Measurements from ENCODE around the gene DHRS3.
"Not testable (repeated sequence)": the region's sequence is repeated elsewhere in the genome, so short reads cannot be mapped to it uniquely, and the experiment has no call there.

Gene DHRS3

DNA sequence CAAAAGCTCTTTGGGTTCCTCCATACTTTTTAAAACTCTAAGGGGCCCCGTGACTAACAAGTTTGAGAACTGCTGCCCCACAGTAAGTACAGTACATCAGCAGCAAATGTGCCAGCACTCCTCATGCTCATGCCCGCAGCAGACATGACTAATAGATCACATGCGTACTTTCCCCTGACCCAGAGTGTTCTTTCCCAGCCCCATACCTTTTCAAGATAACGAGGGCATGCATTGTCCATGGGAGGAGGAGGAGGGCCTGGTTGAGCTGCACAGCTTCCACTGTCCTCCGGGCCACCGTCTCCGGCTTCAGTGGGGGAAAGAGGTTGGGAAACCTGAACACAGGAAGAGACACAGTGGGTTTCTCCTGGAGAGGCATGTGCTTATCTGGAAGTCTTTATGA lies 45.5 kb downstream of the DHRS3 start:
- Histone ChIP-seq H3K27me3 (ENCODE audit: control insufficient read depth in 5 of 5, insufficient read depth in 4 of 5, low read length in 5 of 5) (no peaks in the 10 kb centered on the region), H3K4me3 (ENCODE audit: low read depth in 1 of 5, low read length in 5 of 5) (peak overlapping the region in 1 of 5 donors; percentile 7), H3K36me3 (ENCODE audit: control insufficient read depth in 5 of 5, insufficient read depth in 5 of 5, low read length in 5 of 5) (peaks cover 2 to 84% (median 81%) of the 10 kb centered on the region in 5 donors), H3K4me1 (ENCODE audit: control insufficient read depth in 5 of 5, insufficient read depth in 5 of 5, low read length in 5 of 5) (peaks cover 6 to 16% (median 12%) of the 10 kb centered on the region in 5 donors), H3K27ac (ENCODE audit: low read depth, low read length) (peak overlapping the region; percentile 80), H3K9me3 (ENCODE audit: control insufficient read depth in 5 of 5, low read length in 5 of 5) (no peaks in the 10 kb centered on the region), H3K9ac (ENCODE audit: low read length in 5 of 5) (peak overlapping the region in 1 of 5 donors; percentile 9)

DNA sequence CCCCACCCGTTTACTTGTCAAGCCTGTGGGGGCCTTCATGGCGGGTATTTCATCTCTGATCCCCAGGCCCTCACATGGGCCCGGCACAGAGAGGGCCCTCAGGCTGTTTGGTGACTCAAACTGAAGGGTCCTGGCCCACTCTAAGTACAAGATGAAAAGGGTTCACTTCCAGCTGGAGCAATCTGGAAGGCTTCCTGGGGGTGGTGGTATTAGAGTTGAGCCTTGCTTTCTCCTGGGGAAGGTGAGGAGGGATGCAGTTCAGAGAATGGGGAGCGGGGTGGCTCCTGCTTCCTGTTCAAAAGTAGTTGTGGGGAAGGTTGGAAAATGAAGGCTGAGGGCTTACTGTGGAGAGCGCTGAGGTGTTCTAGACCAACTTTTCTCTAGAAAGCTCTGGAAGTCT lies 47.7 kb downstream of the DHRS3 start:
- Histone ChIP-seq H3K4me3 (ENCODE audit: low read depth in 1 of 5, low read length in 5 of 5) (no peak overlapping the region), H3K27me3 (ENCODE audit: control insufficient read depth in 5 of 5, insufficient read depth in 4 of 5, low read length in 5 of 5) (no peaks in the 10 kb centered on the region), H3K36me3 (ENCODE audit: control insufficient read depth in 5 of 5, insufficient read depth in 5 of 5, low read length in 5 of 5) (peaks cover 0 to 86% (median 81%) of the 10 kb centered on the region in 5 donors), H3K9me3 (ENCODE audit: control insufficient read depth in 5 of 5, low read length in 5 of 5) (no peaks in the 10 kb centered on the region), H3K27ac (ENCODE audit: low read depth, low read length) (peak overlapping the region; percentile 23), H3K9ac (ENCODE audit: low read length in 5 of 5) (no peak overlapping the region), H3K4me1 (ENCODE audit: control insufficient read depth in 5 of 5, insufficient read depth in 5 of 5, low read length in 5 of 5) (peaks cover 6 to 19% (median 15%) of the 10 kb centered on the region in 5 donors)

DNA sequence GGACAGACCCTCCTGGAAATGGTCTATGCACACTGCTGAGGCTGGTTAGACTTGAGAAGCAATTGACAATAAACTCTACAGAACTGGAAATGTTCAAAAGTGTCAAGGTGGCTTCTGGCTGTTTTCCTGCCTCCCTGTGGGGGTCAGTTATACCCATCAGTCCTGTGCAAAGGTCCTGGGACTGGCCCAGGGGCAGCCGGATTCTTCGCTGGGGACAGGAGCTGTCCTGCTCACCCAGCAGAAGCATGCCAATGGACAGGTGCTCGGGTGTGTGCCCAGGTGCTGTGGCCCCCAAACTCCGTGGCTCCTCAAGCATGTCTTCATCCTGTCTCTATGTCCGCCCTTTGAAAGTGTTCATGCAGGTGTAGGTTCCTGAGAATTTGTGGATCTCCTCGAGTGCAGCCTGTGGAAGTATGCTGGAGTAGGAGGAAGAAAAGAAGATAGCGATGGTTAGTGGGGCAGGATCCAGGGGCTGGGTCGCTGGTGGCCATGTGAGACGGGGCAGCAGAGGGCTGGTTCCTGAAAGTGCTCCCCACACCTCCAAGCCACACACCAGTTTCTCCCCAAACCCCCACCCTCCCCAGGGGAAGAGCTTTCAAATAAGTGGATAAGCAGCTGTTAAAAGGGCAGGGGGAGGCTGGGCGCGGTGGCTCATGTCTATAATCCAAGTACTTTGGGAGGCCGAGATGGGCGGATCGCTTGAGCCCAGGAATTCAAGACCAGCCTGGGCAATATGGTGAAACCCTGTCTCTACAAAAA lies 49.8 kb downstream of the DHRS3 start:
- peak overlapping the region in 1 of 5 donors; percentile 13 for H3K9ac ChIP-seq (ENCODE audit: low read length in 5 of 5)
- H3K9me3 ChIP-seq (ENCODE audit: control insufficient read depth in 5 of 5, low read length in 5 of 5): peaks cover 0 to 18% (median 12%) of the 10 kb centered on the region in 5 donors
- H3K27ac ChIP-seq (ENCODE audit: low read depth, low read length): no peak overlapping the region
- H3K4me1 ChIP-seq (ENCODE audit: control insufficient read depth in 5 of 5, insufficient read depth in 5 of 5, low read length in 5 of 5): peaks cover 3 to 18% (median 17%) of the 10 kb centered on the region in 5 donors
- no peaks in the 10 kb centered on the region for H3K27me3 ChIP-seq (ENCODE audit: control insufficient read depth in 5 of 5, insufficient read depth in 4 of 5, low read length in 5 of 5)
- no peak overlapping the region for H3K4me3 ChIP-seq (ENCODE audit: low read depth in 1 of 5, low read length in 5 of 5)
- H3K36me3 ChIP-seq (ENCODE audit: control insufficient read depth in 5 of 5, insufficient read depth in 5 of 5, low read length in 5 of 5): peaks cover 0 to 66% (median 62%) of the 10 kb centered on the region in 5 donors

GRCh38 chr1:12567288-12567819 lies 50.7 kb downstream of the DHRS3 start:
- H3K27me3 ChIP-seq (ENCODE audit: control insufficient read depth in 5 of 5, insufficient read depth in 4 of 5, low read length in 5 of 5): no peaks in the 10 kb centered on the region
- peaks cover 0 to 57% (median 53%) of the 10 kb centered on the region in 5 donors for H3K36me3 ChIP-seq (ENCODE audit: control insufficient read depth in 5 of 5, insufficient read depth in 5 of 5, low read length in 5 of 5)
- peak overlapping the region; percentile 37 for H3K27ac ChIP-seq (ENCODE audit: low read depth, low read length)
- H3K9ac ChIP-seq (ENCODE audit: low read length in 5 of 5): no peak overlapping the region
- H3K4me1 ChIP-seq (ENCODE audit: control insufficient read depth in 5 of 5, insufficient read depth in 5 of 5, low read length in 5 of 5): peaks cover 0 to 11% (median 11%) of the 10 kb centered on the region in 5 donors
- no peak overlapping the region for H3K4me3 ChIP-seq (ENCODE audit: low read depth in 1 of 5, low read length in 5 of 5)
- H3K9me3 ChIP-seq (ENCODE audit: control insufficient read depth in 5 of 5, low read length in 5 of 5): peaks cover 5 to 26% (median 21%) of the 10 kb centered on the region in 5 donors

DNA sequence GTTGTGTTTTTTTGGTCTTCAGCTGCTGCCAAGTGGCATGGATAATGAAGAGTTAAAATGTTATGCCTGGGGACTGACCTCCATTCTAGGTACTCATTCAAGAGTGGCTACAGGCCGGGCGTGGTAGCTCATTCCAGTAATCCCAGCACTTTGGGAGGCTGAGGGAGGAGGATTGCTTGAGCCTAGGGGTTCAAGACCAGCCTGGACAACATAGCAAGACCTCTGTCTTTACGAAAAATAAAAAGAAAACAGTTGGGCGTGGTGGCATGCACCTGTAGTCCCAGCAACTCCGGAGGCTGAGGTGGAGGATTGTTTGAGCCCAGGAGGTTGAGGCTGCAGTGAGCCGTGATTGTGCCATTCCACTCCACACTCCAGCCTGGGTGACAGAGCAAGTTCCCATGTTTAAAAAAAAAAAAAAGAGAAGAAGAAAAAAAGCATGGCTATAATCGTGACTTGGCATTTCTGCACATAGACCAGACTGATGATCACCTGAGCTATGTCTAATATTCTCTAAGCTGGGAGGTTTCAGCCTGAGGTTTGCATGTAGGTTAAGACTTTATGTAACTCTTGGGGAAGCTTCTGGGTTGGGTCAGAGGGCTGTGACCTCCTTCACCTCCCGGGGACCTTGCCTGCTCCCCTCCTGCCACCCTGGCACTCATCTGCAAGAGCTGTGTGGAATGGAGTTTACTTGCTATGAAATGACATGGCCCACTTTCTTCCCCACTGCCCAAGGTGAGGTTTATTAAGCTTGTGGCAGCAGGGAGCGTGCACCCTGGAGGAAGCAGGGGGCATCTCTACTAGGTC lies 51.3 kb downstream of the DHRS3 start:
- Histone ChIP-seq H3K36me3 (ENCODE audit: control insufficient read depth in 5 of 5, insufficient read depth in 5 of 5, low read length in 5 of 5) (peaks cover 0 to 51% (median 47%) of the 10 kb centered on the region in 5 donors), H3K27me3 (ENCODE audit: control insufficient read depth in 5 of 5, insufficient read depth in 4 of 5, low read length in 5 of 5) (no peaks in the 10 kb centered on the region), H3K9me3 (ENCODE audit: control insufficient read depth in 5 of 5, low read length in 5 of 5) (peaks cover 5 to 28% (median 24%) of the 10 kb centered on the region in 5 donors), H3K27ac (ENCODE audit: low read depth, low read length) (peak overlapping the region; percentile 37), H3K9ac (ENCODE audit: low read length in 5 of 5) (no peak overlapping the region), H3K4me3 (ENCODE audit: low read depth in 1 of 5, low read length in 5 of 5) (no peak overlapping the region), H3K4me1 (ENCODE audit: control insufficient read depth in 5 of 5, insufficient read depth in 5 of 5, low read length in 5 of 5) (peaks cover 0 to 11% (median 11%) of the 10 kb centered on the region in 5 donors)

DNA sequence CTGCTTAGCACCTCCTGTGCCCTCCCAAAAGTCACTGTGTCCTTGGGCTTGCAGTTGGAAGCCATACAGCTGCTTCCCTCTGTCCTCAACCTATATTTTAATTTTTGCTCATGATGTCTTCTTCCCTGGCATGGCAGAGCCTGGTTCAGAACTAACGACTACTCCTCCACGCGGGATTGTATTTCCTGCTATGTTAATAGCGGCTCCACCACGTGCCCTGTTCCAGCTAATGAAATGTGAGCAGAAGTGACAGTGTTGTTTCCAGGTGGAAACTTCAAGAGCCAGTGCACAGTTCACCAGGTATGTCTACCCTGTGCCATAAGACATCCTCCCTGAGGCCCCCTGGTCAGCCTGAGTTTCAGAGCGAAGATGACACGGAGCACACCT lies 52.1 kb downstream of the DHRS3 start:
- Histone ChIP-seq H3K4me3 (ENCODE audit: low read depth in 1 of 5, low read length in 5 of 5) (no peak overlapping the region), H3K9me3 (ENCODE audit: control insufficient read depth in 5 of 5, low read length in 5 of 5) (peaks cover 5 to 28% (median 24%) of the 10 kb centered on the region in 5 donors), H3K27ac (ENCODE audit: low read depth, low read length) (peak overlapping the region; percentile 46), H3K9ac (ENCODE audit: low read length in 5 of 5) (no peak overlapping the region), H3K4me1 (ENCODE audit: control insufficient read depth in 5 of 5, insufficient read depth in 5 of 5, low read length in 5 of 5) (peaks cover 4 to 11% (median 11%) of the 10 kb centered on the region in 5 donors), H3K36me3 (ENCODE audit: control insufficient read depth in 5 of 5, insufficient read depth in 5 of 5, low read length in 5 of 5) (peaks cover 0 to 44% (median 42%) of the 10 kb centered on the region in 5 donors), H3K27me3 (ENCODE audit: control insufficient read depth in 5 of 5, insufficient read depth in 4 of 5, low read length in 5 of 5) (peaks cover 0 to 2% (median 0%) of the 10 kb centered on the region in 5 donors)

GRCh38 chr1:12565094-12565965 lies 52.7 kb downstream of the DHRS3 start:
- peaks cover 0 to 38% (median 36%) of the 10 kb centered on the region in 5 donors for H3K36me3 ChIP-seq (ENCODE audit: control insufficient read depth in 5 of 5, insufficient read depth in 5 of 5, low read length in 5 of 5)
- peaks cover 5 to 28% (median 24%) of the 10 kb centered on the region in 5 donors for H3K9me3 ChIP-seq (ENCODE audit: control insufficient read depth in 5 of 5, low read length in 5 of 5)
- H3K4me1 ChIP-seq (ENCODE audit: control insufficient read depth in 5 of 5, insufficient read depth in 5 of 5, low read length in 5 of 5): peaks cover 4 to 11% (median 11%) of the 10 kb centered on the region in 5 donors
- no peak overlapping the region for H3K9ac ChIP-seq (ENCODE audit: low read length in 5 of 5)
- H3K27ac ChIP-seq (ENCODE audit: low read depth, low read length): peak overlapping the region; percentile 46
- peaks cover 0 to 2% (median 0%) of the 10 kb centered on the region in 5 donors for H3K27me3 ChIP-seq (ENCODE audit: control insufficient read depth in 5 of 5, insufficient read depth in 4 of 5, low read length in 5 of 5)
- no peak overlapping the region for H3K4me3 ChIP-seq (ENCODE audit: low read depth in 1 of 5, low read length in 5 of 5)

- not testable (repeated sequence) for H3K4me3 ChIP-seq (ENCODE audit: low read depth in 1 of 5, low read length in 5 of 5); H3K9ac ChIP-seq (ENCODE audit: low read length in 5 of 5); H3K27me3 ChIP-seq (ENCODE audit: control insufficient read depth in 5 of 5, insufficient read depth in 4 of 5, low read length in 5 of 5)
- Histone ChIP-seq H3K27ac (ENCODE audit: low read depth, low read length) (peak overlapping the region; percentile 46), H3K9me3 (ENCODE audit: control insufficient read depth in 5 of 5, low read length in 5 of 5) (peaks cover 5 to 28% (median 24%) of the 10 kb centered on the region in 5 donors), H3K36me3 (ENCODE audit: control insufficient read depth in 5 of 5, insufficient read depth in 5 of 5, low read length in 5 of 5) (peaks cover 0 to 32% (median 28%) of the 10 kb centered on the region in 5 donors), H3K4me1 (ENCODE audit: control insufficient read depth in 5 of 5, insufficient read depth in 5 of 5, low read length in 5 of 5) (peaks cover 4 to 14% (median 11%) of the 10 kb centered on the region in 5 donors)
These were observed 53.8 kb downstream of the DHRS3 start for GRCh38 chr1:12564251-12564650.

DNA sequence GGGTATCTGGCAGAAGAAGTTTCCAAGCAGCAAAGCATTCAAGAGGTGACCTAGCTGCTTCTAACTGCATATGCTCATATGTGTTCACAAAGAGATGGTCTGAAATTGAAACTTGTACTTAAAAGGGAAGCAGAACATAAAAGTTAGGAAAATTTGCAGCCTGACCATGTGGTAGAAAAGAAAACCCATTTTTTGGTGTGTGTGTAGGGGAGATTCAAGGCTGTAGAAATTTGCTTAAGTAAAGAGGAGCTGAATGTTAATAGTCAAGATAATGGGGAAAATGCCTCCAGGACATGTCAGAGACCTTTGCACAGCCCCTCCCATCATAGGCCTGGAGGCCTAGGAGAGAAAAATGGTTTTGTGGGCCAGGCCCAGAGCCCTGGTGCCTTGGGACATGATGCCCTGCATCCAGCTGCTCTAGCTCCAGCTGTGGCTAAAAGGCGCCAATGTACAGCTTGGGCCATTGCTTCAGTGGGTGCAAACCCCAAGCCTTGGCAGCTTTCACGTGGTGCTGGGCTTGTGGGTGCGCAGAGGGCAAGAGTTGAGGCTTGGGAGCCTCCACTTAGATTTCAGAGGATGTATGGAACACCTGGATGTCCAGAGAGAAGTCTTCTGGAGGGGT lies 54.9 kb downstream of the DHRS3 start:
- H3K36me3 ChIP-seq (ENCODE audit: control insufficient read depth in 5 of 5, insufficient read depth in 5 of 5, low read length in 5 of 5): peaks cover 0 to 23% (median 20%) of the 10 kb centered on the region in 5 donors
- H3K4me1 ChIP-seq (ENCODE audit: control insufficient read depth in 5 of 5, insufficient read depth in 5 of 5, low read length in 5 of 5): peaks cover 7 to 23% (median 11%) of the 10 kb centered on the region in 5 donors
- no peak overlapping the region for H3K9ac ChIP-seq (ENCODE audit: low read length in 5 of 5)
- peak overlapping the region in 1 of 5 donors; percentile 4 for H3K4me3 ChIP-seq (ENCODE audit: low read depth in 1 of 5, low read length in 5 of 5)
- H3K27me3 ChIP-seq (ENCODE audit: control insufficient read depth in 5 of 5, insufficient read depth in 4 of 5, low read length in 5 of 5): peaks cover 0 to 2% (median 0%) of the 10 kb centered on the region in 5 donors
- H3K9me3 ChIP-seq (ENCODE audit: control insufficient read depth in 5 of 5, low read length in 5 of 5): peaks cover 5 to 28% (median 24%) of the 10 kb centered on the region in 5 donors
- H3K27ac ChIP-seq (ENCODE audit: low read depth, low read length): no peak overlapping the region

Data from subcutaneous abdominal adipose tissue (tissue), 5 donors.